SH-SY5Y (cell line): ENCODE measurements around the gene GPBP1L1.

Experiments used
- GATA2 ChIP-seq: IDR thresholded peaks from 2 replicates; pipeline ENCODE4 v1.6.1; 2011; ENCODE audit warnings: mild to moderate bottlenecking, low read depth, low read length
- GATA3 ChIP-seq: IDR thresholded peaks from 2 replicates; pipeline ENCODE4 v1.6.1; 2011; ENCODE audit warnings: low read depth, mild to moderate bottlenecking, low read length, moderate library complexity

Gene GPBP1L1

DNA sequence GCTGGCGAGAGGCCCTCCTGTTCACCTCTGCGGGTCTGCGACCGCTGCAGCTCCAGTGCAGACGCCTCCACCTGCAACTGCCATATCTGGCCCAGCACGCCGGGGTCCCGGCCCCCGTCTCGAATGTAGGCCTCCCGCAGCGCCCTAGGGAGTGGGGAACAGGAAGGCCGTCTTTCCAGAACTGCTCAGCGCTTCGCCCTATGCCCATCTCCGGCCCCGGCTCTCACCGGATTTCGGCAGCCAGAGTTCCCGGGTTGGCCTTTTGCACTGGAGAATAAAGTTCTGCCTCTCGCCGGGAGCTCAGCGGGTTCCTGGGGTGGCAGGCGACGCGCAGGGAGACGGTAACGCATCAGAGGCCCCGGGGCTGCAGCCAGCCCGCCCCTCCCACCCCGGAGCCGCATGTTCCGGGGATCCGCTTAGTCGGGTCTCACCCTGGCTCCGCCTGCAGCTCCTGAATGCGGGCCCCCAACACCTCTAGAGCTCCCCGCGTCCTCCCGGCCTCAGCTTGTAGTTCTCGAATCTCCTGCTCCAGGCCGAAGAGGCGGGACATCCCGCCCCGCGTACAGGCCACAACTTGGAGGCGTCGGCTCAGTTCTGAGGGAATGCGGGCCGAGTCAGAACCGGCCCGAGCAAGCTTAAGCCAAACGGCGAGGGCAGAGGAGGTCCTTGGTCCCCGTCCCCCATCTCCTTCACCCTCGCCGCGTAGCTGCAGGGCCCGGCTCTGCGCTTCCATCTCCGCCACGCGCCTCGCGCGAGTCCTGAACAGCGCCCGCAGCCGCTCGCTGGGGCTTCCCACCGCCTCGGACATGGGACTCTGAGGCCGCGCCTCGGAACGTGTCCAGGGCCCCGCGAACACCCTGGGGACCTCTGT, 63.6 kb downstream of the GPBP1L1 start:
- TF ChIP-seq GATA3 = no peak
- TF ChIP-seq GATA2 = no peak

DNA sequence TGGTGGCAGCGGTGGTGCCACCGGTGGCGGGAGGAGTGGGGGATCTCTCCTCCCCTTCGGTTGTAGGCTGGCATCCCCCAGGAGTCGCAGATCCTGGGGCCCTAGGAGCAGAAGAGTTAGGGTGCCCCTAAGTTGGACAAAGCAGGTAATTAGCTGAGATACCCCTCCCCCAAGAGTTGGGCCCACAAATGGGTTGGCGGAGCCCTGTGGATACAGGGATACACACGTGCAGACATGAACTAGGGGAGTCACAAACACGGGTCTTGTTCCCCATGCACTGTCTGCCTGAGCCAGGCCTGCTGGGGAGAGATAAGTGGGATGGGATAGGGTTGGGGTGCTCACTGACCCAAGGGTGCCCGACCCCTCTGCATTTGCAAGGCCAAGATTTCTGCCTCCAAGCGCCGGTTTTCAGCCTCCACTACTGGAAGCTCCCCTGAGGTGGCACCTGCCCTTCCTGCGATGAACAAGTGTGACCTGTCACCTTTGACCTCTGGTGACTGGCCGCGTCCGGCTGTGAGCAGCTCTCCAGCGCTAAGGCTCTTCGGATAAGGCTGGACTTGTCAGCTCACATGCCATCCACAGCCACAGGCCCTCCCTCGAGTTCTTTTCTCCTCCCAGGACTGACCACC, 64.3 kb downstream of the GPBP1L1 start:
- TF ChIP-seq GATA2 (no peak), GATA3 (no peak)

DNA sequence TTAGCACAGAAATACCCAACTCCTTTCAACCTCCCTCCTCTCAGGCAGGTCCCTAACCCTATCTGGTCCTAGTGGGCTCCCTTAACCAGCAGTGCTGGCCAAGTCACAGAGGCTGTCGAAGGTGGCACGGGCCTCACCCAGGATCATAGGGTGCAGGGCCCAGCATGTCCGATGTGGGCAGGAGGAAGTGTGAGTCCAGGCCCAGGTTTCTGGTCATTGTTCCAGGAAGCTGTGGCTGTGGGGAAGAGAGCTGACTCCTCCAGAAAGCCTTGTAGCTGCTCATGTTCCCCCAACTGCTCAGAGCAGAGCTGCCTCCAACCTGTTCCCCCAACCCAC, 64.9 kb downstream of the GPBP1L1 start:
- no peak for TF ChIP-seq GATA2
- TF ChIP-seq GATA3 = no peak

DNA sequence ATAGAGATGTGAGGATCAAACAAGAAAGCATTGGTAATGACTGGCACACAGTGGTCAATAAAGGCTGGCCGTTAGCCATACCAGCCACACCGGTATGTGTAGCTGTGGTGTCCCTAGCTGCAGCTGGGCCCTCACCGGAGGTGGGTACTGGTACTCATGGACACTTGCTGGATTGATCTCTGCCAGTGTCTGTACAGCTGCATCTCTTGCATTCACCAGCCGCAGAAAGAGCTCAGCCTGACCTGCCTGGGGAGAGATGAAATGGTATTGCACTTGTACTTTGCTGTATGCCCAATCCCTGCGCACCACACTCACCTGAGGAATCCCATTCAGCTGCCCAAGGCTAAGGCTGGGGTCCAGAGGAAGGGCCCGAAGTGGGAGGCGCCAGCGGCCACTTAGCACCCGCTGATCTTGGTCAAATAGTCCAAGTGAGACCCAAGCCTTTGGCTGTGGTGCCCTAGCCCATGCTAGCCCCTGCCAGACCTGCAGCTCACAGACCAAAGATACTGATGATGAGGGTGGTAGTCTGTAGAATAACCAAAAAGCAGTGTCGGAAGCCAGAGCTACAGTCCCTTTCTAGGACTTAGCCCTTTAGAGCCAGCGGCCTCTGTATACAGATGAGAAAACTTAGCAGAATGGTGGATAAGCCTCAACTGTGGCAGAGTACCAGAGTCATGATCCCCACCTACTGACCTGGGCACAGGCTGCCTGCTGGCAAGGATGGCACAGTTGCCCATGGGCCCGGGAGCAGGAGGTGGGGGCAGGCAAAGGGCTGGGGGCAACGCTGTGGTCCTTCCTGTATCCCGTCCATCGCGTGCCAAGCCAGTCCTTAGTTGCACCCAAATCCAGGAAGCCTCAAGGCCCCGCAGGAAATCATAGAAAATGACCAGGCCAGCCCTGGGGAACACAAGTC, 65.5 kb downstream of the GPBP1L1 start:
- TF ChIP-seq GATA2 = no peak
- TF ChIP-seq GATA3 = no peak

DNA sequence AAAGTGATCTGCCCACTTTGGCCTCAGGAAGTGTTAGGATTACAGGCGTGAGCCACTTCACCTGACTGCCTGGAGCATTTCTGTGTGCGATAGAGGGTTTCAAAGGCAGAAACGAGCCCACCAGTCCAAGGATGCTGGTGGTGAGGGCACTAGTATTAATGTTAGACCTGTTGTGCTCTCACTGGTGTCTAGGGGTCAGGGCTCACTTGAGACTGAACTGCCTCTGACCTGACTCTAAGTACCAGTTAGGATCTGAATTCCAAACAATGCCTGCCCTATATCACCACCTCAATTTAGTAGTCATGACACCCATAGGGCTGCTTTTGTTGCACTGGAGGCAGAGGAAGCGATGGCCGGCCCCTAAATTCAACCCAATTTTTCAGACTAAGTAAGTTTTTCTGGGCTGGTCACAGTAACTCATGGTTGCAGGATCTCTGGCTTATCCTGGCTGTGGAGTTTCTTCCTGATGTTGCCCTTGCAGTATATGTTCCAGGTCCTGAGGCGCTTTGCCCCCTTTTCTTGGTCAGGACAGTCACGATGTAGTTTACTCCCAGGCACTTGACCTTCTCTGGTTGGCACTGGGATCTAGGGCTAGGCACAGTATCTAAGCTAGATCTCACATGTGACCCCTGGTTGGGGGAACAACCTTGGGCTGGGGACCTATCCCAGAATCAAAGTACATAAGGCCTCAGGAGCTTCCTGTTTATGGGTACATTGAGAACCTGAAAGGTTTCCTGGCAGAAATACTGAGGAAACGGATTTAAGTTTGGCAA, 67.0 kb downstream of the GPBP1L1 start:
- TF ChIP-seq GATA3 (no peak), GATA2 (no peak)

DNA sequence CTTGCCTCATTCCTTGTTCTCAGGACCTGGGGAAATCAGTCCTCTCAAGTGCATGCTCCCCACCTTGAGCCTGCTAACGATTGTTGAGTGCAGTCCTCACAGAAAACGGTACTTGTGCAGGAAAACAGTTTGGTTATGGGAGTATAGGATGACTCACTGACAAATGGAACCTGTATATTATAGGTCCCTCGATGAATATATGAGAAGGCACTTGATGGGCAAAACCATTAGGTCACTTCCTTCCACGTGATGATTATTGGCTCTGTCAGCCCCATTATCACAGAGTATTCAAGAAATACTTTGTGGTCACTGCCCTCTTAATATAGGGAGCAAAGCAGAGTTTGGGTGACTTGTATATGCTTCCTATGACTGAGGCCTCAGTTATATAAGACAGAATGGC, 68.7 kb downstream of the GPBP1L1 start:
- TF ChIP-seq GATA3 (no peak), GATA2 (no peak)

DNA sequence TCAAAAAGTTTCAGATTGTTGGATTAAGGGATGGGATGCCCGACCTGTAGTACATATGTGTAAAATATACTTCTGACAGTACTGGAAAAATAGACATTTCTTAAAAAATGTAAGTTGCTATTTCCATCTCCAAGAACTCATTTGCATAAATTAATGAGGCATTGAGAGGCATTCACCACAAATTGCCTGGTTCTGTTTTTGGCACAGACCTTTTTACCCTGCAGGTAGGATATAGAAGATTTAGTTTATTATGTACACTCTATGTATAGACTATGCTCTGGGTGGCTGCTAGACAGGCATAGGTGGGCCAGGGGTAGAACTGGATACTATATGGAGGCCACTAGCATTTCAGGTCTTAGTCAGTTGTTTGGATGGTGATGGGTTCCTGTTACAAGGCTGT, 70.4 kb downstream of the GPBP1L1 start:
- TF ChIP-seq GATA3 = no peak
- TF ChIP-seq GATA2 = no peak

DNA sequence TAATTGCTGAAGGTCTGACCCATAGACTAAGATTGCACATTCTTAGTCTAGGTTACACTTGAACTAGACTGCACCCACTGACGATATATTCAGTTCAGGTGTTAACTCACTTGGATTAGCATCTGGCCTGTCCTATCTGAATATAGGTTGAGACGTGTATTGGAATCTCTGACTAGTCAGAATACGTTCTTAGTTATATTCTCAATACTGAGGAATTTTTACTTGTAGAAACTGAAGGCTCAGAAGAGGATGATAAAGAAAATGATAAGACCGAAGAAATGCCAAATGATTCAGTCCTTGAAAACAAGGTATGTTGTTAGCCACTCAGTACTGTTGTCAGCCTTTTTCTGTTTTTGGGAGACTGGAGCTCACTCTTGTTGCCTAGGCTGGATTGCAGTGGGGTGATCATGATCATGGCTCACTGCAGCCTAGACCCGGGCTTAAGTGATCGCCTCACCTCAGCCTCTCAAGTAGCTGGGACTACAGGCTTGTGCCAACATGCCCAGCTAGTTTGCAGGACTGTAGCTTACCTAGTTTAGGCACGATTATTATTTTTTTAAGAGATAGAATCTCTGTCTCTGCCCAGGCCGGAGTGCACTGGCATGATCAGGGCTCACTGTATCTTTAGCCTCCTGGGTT, 73.3 kb downstream of the GPBP1L1 start:
- TF ChIP-seq GATA3 (no peak), GATA2 (no peak)

DNA sequence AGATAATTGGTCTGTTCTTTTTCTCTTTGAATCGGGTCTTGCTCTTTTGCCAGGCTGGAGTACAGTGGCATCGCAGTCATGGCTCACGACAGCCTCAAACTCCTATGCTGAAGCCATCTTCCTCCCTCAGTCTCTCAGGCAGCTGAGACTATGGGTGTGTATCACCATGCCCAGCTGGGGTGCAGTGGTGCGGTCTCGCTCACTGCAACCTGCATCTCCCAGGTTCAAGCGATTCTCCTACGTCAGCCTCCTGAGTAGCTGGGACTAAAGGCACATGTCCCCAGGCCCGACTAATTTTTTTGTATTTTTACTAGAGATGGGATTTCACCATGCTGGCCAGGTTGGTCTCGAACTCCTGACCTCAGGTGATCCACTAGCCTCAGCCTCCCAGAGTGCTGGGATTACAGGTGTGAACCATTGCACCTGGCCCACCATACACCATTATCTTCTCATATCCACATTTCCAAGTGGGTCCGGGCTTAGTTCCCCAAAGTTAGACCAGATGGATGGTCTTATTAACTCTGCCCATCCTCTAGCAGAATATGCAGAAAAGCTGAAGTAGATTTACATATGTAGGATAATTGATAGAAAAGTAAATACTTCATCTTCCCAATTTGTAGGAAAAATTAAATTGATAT, 75.6 kb downstream of the GPBP1L1 start:
- TF ChIP-seq GATA3 (no peak), GATA2 (no peak)

DNA sequence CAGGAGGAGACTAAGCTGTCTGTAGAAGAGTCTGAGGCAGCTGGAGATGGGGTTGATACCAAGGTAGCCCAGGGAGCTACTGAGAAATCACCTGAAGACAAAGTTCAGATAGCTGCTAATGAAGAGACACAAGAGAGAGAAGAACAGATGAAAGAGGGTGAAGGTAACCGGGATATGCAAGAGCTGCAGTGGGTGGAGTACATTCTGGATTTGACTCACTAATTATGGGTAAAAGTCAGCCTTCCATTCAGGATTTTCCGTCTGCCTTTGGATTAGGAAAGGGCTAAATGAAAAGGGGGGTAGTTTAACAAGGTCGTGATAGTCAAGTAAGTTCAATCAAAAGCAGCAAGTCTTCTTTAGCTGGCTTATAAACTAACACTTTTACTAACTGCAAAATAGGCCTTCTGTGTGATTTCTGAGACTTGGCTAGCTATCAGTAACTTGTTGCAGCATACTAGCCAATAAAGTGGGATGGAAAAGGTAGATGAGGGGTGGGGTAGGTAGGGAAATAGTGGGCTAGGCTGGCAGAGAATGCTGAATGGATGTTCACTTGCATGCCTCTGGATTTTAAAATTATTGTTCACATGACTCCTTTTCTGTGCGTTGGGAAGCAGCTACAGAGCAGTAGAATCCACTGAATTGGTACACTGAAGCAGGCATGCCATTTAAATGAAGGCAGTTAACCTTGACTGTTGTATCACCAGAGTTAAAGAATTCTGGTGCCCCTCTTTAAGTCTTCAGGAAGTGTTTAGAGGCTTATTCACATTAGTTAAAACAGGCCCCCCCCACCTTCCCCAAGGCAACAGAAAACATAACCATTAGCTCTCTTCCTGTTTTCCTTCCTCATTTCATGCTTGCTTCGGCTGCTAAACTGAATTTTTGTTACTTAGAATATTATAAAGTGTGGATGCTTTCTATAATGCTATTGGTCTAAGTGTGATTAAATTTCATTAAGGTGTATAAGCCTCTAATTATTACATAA, 77.9 kb downstream of the GPBP1L1 start:
- no peak for TF ChIP-seq GATA3
- no peak for TF ChIP-seq GATA2

DNA sequence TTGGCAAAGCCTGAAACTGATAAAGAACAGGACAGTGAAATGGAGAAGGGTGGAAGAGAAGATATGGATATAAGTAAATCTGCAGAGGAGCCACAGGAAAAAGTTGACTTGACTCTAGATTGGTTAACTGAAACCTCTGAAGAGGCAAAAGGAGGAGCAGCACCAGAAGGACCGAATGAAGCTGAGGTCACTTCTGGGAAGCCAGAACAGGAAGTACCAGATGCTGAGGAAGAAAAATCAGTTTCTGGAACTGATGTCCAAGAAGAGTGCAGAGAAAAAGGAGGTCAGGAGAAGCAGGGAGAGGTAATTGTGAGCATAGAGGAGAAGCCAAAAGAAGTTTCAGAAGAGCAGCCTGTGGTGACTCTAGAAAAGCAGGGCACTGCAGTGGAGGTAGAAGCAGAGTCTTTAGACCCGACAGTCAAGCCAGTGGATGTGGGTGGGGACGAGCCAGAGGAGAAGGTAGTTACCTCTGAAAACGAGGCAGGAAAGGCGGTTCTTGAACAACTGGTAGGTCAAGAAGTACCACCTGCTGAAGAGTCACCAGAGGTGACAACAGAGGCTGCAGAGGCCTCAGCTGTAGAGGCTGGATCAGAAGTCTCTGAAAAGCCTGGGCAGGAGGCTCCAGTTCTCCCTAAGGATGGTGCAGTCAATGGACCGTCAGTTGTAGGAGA, 78.8 kb downstream of the GPBP1L1 start:
- TF ChIP-seq GATA3 (no peak), GATA2 (no peak)

DNA sequence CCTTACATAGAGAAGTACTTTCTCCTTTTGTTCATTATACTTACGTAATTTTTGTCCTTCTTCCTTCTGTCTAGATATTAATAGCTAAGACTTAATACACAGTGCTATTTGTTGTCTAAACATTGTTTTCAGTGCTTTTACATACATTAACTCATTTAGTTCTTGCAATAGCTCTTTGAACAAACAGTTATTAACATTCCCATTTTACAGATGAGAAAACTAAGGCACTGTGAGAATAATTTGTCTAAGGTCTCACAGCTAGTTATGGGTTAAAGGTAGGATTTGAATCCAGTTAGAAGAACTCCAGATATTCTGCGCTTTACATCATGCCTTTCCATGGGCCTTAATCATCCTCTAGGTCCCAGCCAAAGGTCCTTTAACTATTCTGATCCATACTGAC, 82.1 kb downstream of the GPBP1L1 start:
- TF ChIP-seq GATA3 (no peak), GATA2 (no peak)

DNA sequence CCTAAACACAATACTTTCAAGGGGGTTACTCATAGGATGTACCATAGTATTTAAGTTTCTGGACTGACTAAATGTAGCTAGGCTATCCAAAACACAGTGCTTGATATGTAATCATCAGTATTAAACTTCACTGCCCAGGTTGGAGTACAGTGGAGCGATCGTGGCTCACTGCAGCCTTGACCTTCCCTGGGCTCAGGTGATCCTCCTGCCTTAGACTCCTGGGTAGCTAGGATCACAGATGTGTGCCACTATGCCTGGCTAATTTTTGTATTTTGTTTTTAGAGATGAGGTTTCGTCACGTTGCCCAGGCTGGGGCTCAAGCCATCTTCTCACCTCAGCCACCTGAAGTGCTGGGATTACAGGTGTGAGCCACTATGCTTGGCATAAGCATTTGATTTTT, 91.9 kb downstream of the GPBP1L1 start:
- TF ChIP-seq GATA2 = no peak
- TF ChIP-seq GATA3 = no peak
